WERI-Rb-1 (cell line): ENCODE results near the gene FGD5.

Source experiments
- DNase-seq: peaks from one replicate; pipeline ENCODE4 v3.0.0-alpha.2; 2020
- H3K27ac ChIP-seq: fragments of 250-450 bp; sonication (Bioruptor Pico); 2 replicates; pipeline ENCODE4 v1.5.1; 2020; ENCODE audit warnings: mild to moderate bottlenecking, moderate library complexity
- H3K27me3 ChIP-seq: fragments of 250-450 bp; sonication (Bioruptor Pico); 2 replicates; pipeline ENCODE4 v1.5.1; 2021; ENCODE audit warnings: mild to moderate bottlenecking, low read depth, moderate library complexity; ENCODE audit not compliant: insufficient read depth, severe bottlenecking
- H3K36me3 ChIP-seq: fragments of 250-450 bp; sonication (Bioruptor Pico); 2 replicates; pipeline ENCODE4 v1.5.1; 2020; ENCODE audit warnings: mild to moderate bottlenecking, moderate library complexity
- H3K4me3 ChIP-seq: 2 replicates; pipeline ENCODE4 v1.5.1; 2011; ENCODE audit warnings: low read depth, mild to moderate bottlenecking, control low read depth, low read length
- H3K9me3 ChIP-seq: fragments of 250-450 bp; sonication (Bioruptor Pico); 2 replicates; pipeline ENCODE4 v1.5.1; 2021; ENCODE audit warnings: mild to moderate bottlenecking, moderate library complexity; ENCODE audit not compliant: severe bottlenecking
- CTCF ChIP-seq: IDR thresholded peaks from 2 replicates; pipeline ENCODE4 v1.5.1; 2011; ENCODE audit warnings: low read depth, mild to moderate bottlenecking, control low read depth, inconsistent platforms, low read length

Gene FGD5

DNA sequence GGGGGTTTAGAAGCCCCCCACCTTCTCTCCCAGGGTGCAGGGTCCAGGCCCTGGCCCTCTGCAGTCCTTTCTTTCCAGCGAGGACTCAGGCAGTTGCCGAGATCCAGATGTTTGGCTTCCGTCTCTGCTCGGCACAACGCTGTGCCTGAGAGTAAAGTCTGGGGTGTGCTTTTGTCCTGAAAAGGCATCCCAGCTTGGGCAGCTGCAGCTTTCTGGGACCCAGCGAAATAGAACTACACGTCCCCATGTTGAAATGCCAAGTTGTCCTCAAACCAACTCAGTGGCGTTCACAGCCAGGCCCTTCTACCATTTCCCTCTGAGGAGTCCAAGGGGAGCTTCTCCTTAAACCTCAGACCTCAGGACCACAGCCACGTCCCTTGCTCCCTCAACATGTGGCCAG is 23.1 kb downstream of the FGD5 start:
- H3K36me3 ChIP-seq = no peaks in the 10 kb centered on the region
- no peak overlapping the region for H3K4me3 ChIP-seq
- H3K27ac ChIP-seq = no peak overlapping the region
- H3K27me3 ChIP-seq = peaks cover 40% of the 10 kb centered on the region
- TF ChIP-seq CTCF = no peak
- H3K9me3 ChIP-seq = no peaks in the 10 kb centered on the region
- no peak for DNase-seq

DNA sequence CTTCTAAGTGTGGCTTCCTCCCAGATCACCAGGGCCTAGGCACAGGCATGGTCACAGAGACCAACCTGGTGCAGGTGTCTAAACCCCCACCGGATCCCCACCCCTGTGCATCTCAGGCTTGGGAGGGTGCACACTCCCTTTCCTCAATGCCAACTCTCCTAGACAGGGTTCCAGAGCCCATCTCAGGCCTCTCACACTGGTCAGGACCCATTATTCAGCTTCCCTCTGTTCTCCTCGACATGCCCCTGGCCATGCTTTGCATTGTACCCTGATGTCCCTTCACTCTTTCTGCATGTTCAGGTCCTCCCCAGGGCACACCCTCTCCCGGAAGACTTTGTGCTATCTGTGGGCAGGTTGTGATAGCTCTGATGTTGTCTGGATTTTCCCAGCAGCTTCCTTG is 23.5 kb downstream of the FGD5 start:
- no peaks in the 10 kb centered on the region for H3K36me3 ChIP-seq
- DNase-seq = no peak
- H3K4me3 ChIP-seq = no peak overlapping the region
- TF ChIP-seq CTCF = no peak
- peaks cover 42% of the 10 kb centered on the region for H3K27me3 ChIP-seq
- no peak overlapping the region for H3K27ac ChIP-seq
- no peaks in the 10 kb centered on the region for H3K9me3 ChIP-seq

DNA sequence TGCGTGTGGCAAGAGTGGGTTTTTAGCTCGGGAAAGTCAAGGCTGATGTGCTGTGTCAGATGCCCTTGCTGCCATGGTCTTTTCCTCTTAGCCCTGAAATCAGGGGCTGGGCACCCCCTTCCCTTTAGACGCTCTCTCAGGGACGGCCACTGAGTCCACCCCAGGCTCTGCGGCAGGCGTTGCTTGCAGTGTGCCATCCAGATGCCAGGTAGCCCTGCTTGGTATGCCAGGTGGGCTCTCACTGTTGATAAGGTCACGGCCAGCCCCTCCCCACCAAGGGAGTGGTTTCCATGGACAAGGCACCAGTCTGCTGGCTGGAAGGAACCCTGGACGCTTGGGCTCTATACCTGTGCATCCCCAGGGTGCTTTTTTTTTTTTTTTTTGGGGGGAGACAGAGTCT is 24.6 kb downstream of the FGD5 start:
- Histone ChIP-seq H3K36me3 (no peaks in the 10 kb centered on the region), H3K9me3 (no peaks in the 10 kb centered on the region), H3K27ac (no peak overlapping the region), H3K4me3 (no peak overlapping the region), H3K27me3 (peaks cover 47% of the 10 kb centered on the region)
- no peak for TF ChIP-seq CTCF
- no peak for DNase-seq

GRCh38 chr3:14844386-14845170 is 25.8 kb downstream of the FGD5 start:
- Histone ChIP-seq H3K4me3 (no peak overlapping the region), H3K9me3 (no peaks in the 10 kb centered on the region)
- no peak for TF ChIP-seq CTCF

GRCh38 chr3:14845180-14845579 is 26.4 kb downstream of the FGD5 start:
- Histone ChIP-seq H3K9me3 (no peaks in the 10 kb centered on the region), H3K27ac (no peak overlapping the region), H3K36me3 (no peaks in the 10 kb centered on the region), H3K27me3 (peaks cover 48% of the 10 kb centered on the region), H3K4me3 (no peak overlapping the region)
- TF ChIP-seq CTCF = no peak
- DNase-seq = no peak

More at GRCh38 chr3:14844386-14845170, 25.8 kb downstream of the FGD5 start:
- Histone ChIP-seq H3K27ac (no peak overlapping the region), H3K36me3 (no peaks in the 10 kb centered on the region), H3K27me3 (peaks cover 48% of the 10 kb centered on the region)
- no peak for DNase-seq

GRCh38 chr3:14845826-14846225 is 27.1 kb downstream of the FGD5 start:
- Histone ChIP-seq H3K36me3 (no peaks in the 10 kb centered on the region), H3K9me3 (no peaks in the 10 kb centered on the region), H3K27me3 (peaks cover 43% of the 10 kb centered on the region), H3K27ac (no peak overlapping the region), H3K4me3 (no peak overlapping the region)
- TF ChIP-seq CTCF = no peak
- DNase-seq = no peak
